Panc1 (cell line): ENCODE results near the gene JAG1. TPM values are rescaled to one million over a fixed set of nuclear protein-coding genes. Genes with fewer than 3 reads are reported as not detected.

Experiments used
- ATAC-seq: fragments of 200-7000 bp; cut with Tn5 transposase; 2 replicates; pipeline ENCODE4 v1.9.1; 2020; ENCODE audit warnings: mild to moderate bottlenecking, moderate library complexity
- BruUV-seq: library from RNA; stranded (reverse); fragments of 400-500 nt; replicated peaks from 2 replicates; lab custom pipeline; 2021; lab: Mats Ljungman, UMichigan
- CTCF ChIA-PET: fragments of 300-600 bp; sonication (Branson Sonifier 250); formaldehyde crosslinking; loops from one replicate; lab custom pipeline; 2022; ENCODE audit warnings: antibody characterized with exemption; lab: Charles Lee
- POLR2A ChIA-PET: fragments of 300-600 bp; sonication (Branson Sonifier 250); formaldehyde crosslinking; loops from one replicate; lab custom pipeline; 2022; ENCODE audit warnings: antibody characterized with exemption; lab: Charles Lee
- DNase-seq: peaks from one replicate; pipeline ENCODE4 v3.0.0-alpha.2; 2010; ENCODE audit warnings: low read depth, low spot score
- H3K27ac ChIP-seq: 2 replicates; pipeline ENCODE4 v1.5.1; 2011; ENCODE audit warnings: mild to moderate bottlenecking, low read length, inconsistent platforms
- H3K27me3 ChIP-seq: fragments of 200-500 bp; sonication (Bioruptor generic); 2 replicates; pipeline ENCODE4 v1.6.0; 2014; ENCODE audit warnings: low read length, inconsistent platforms; ENCODE audit not compliant: control insufficient read depth, insufficient read depth
- H3K36me3 ChIP-seq: fragments of 200-500 bp; sonication (Bioruptor generic); 2 replicates; pipeline ENCODE4 v1.5.1; 2014; ENCODE audit warnings: inconsistent platforms, mild to moderate bottlenecking, low read length, moderate library complexity; ENCODE audit not compliant: control insufficient read depth, insufficient read depth
- H3K4me1 ChIP-seq: 2 replicates; pipeline ENCODE4 v1.5.1; 2011; ENCODE audit warnings: inconsistent platforms, mild to moderate bottlenecking, low read length, moderate library complexity; ENCODE audit not compliant: control insufficient read depth, insufficient read depth
- H3K4me3 ChIP-seq, 2 experiments: 2 replicates each; pipeline ENCODE4 v1.5.1; 2011 to 2012; ENCODE audit warnings: low read depth in 2 of 2, low read length in 2 of 2, mild to moderate bottlenecking in 2 of 2, inconsistent platforms in 1 of 2, moderate library complexity in 1 of 2
- H3K9me3 ChIP-seq: fragments of 200-500 bp; sonication (Bioruptor generic); 2 replicates; pipeline ENCODE4 v1.5.1; 2014; ENCODE audit warnings: low read depth, mild to moderate bottlenecking, inconsistent platforms, low read length, moderate library complexity; ENCODE audit not compliant: control insufficient read depth, insufficient read depth
- CTCF ChIP-seq: fragments of 450-650 bp; IDR thresholded peaks from 2 replicates; pipeline ENCODE4 v1.5.1; 2017; ENCODE audit warnings: mild to moderate bottlenecking
- POLR2AphosphoS5 ChIP-seq: IDR thresholded peaks from 2 replicates; pipeline ENCODE4 v1.6.1; 2012; ENCODE audit warnings: mild to moderate bottlenecking, low read depth, low read length, moderate library complexity
- REST ChIP-seq, 2 experiments: IDR thresholded peaks; 2 replicates each; pipeline ENCODE4 v1.6.1; 2011 to 2012; ENCODE audit warnings: low read depth in 2 of 2, control low read depth in 1 of 2, low read length in 1 of 2, mild to moderate bottlenecking in 1 of 2, moderate library complexity in 1 of 2; ENCODE audit not compliant: insufficient read depth in 1 of 2
- SIN3A ChIP-seq: IDR thresholded peaks from 2 replicates; pipeline ENCODE4 v1.6.1; 2012; ENCODE audit warnings: low read depth, mild to moderate bottlenecking, low read length, moderate library complexity, borderline replicate concordance; ENCODE audit not compliant: insufficient read depth
- TCF7L2 ChIP-seq: IDR thresholded peaks from 2 replicates; pipeline ENCODE4 v1.6.1; 2011; ENCODE audit warnings: mild to moderate bottlenecking, low read depth, low read length, inconsistent platforms
- in situ Hi-C: cut with HindIII; loops from 2 replicates; pipeline ENCODE4 v1.10.0; 2016; ENCODE audit warnings: low sequenced_read_pairs, low pct_unique_long_range_greater_than_20kb
- intact Hi-C: fragments of 100-400 bp; cut with micrococcal nuclease; formaldehyde crosslinking; loops from one replicate; pipeline ENCODE4 v1.10.0; 2022; ENCODE audit not compliant: unreplicated experiment
- total RNA-seq: library from RNA; stranded (reverse); gene quantifications from one replicate; pipeline ENCODE4 v1.2.1, GENCODE V29; 2021; ENCODE audit not compliant: unreplicated experiment

The JAG1 gene
- total RNA-seq, 1 experiment from 2014 or later = 21.2 TPM

GRCh38 chr20:10639737-10640556 is 33.9 kb downstream of the JAG1 start:
- ChIA-PET CTCF (interaction anchor here (0.6 kb wide), 1 partner anchor 237 kb away, joined by 3 read pairs; no protein-coding TSS in a partner anchor), POLR2A (interaction anchor here (0.6 kb wide), 1 partner anchor 257 kb away, joined by 9 read pairs; no protein-coding TSS in a partner anchor)
- TF ChIP-seq POLR2AphosphoS5 (no peak), REST (IDR thresholded peaks at IDR 0.05; ENCODE audit: insufficient read depth in 1 of 2, low read depth in 2 of 2, low read length in 1 of 2) (no peak), SIN3A (no peak), CTCF (no peak), TCF7L2 (no peak)
- Histone ChIP-seq H3K4me3 (no peak overlapping the region), H3K36me3 (peaks cover 18% of the 10 kb centered on the region), H3K4me1 (no peaks in the 10 kb centered on the region), H3K27ac (no peak overlapping the region), H3K27me3 (no peaks in the 10 kb centered on the region), H3K9me3 (no peaks in the 10 kb centered on the region)
- no peak for DNase-seq
- BruUV-seq = no TSS peak
- in situ Hi-C loops (no loop called here), intact Hi-C loops (no loop called here)
- no peak for ATAC-seq

GRCh38 chr20:10639077-10639736 is 34.6 kb downstream of the JAG1 start:
- POLR2A ChIA-PET = interaction anchor here (0.6 kb wide), 1 partner anchor 257 kb away, joined by 9 read pairs; no protein-coding TSS in a partner anchor
- no peak overlapping the region for H3K27ac ChIP-seq
- intact Hi-C loops = no loop called here
- TF ChIP-seq SIN3A (no peak), TCF7L2 (no peak), CTCF (no peak), REST (IDR thresholded peaks at IDR 0.05; ENCODE audit: insufficient read depth in 1 of 2, low read depth in 2 of 2, low read length in 1 of 2) (no peak), POLR2AphosphoS5 (no peak)
- in situ Hi-C loops = no loop called here
- CTCF ChIA-PET = no interaction called here
- no peak overlapping the region for H3K4me3 ChIP-seq
- no peaks in the 10 kb centered on the region for H3K9me3 ChIP-seq
- no peaks in the 10 kb centered on the region for H3K4me1 ChIP-seq
- H3K36me3 ChIP-seq = peaks cover 18% of the 10 kb centered on the region
- H3K27me3 ChIP-seq = no peaks in the 10 kb centered on the region
- DNase-seq = no peak
- no peak for ATAC-seq
- TSS peak; percentile 61 for BruUV-seq
